HG02938 (cell line): Measurements from ENCODE around the gene DACH1.

Source experiments
- ATAC-seq: cut with Tn5 transposase; IDR thresholded peaks from one replicate; pipeline ENCODE4 v1.9.1; 2021; ENCODE audit warnings: mild to moderate bottlenecking, moderate library complexity; ENCODE audit not compliant: unreplicated experiment

DACH1 gene

DNA sequence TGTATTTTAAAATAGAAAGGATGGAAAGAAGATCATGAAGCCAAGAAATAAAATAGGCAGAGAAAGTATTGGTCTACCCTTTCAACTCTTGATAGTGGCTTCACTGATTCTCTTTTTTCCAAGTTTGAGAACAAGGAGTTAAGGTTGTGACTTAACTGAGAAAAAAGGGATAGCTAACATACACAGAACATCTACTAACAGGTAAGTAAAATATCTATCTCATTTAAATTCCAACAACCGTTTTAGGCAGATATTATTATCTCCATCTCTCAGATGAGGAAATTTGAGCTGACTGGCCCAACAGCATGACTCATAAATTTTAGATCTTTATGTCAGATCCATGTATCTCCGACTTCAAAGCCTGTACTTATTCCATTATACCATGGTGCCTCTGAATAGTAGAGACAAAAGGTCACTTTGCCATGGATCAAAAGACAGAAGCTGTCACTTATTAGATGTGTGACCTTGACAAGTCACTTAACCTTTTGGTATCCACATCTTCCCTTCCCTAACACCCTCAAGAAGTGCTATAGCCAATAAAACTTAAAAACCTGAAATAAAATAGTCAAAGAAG lies 152.1 kb downstream of the DACH1 start:
- no peak for ATAC-seq

DNA sequence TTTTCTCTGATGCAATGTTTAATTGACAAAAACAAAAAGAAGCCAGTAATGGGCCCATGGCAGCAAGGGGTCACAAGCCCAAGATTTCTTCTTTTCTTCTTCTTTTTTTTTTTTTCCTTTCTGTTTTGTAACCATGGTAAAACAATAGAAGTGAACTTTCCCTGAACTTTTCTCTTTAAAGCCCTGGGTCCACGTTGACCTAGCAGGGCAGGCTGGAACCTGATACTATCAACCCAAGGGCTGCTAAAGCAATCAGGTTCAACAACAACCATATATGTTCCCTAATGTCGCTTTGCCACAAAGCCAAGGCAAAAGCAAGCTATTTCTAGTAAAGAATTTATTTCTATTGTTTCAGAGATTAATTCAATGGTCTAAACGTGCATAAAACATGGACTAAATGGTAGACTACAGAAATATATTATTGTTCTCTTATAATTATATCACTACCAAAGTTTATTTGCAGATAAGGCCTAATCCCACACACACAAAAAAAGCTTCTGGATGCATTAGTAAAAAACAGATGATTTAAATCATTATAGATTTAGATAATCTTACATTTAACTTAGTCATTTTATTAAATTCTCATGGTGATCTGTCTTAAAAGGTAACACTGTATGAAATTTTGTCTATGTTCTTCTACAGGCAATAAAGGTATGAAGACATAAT lies 153.9 kb downstream of the DACH1 start:
- no peak for ATAC-seq

DNA sequence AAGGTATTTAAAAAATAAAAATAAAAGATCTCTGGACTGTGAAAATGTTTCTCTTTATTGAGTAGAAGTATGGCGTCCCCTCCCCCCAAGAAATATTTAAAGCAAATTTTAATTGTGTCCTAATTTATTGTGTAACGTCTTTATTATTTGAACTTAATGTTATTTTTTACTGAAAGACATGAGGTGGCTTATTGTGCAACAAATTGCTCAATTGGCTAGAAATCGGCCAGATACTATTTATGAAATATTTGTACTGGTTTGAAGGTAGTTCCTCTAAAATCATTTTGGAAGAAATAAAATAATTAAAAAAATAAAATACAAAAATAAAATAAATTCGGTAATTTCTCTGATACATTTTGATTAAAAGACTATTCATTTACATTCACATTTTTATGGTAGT lies 162.3 kb downstream of the DACH1 start:
- ATAC-seq: no peak

DNA sequence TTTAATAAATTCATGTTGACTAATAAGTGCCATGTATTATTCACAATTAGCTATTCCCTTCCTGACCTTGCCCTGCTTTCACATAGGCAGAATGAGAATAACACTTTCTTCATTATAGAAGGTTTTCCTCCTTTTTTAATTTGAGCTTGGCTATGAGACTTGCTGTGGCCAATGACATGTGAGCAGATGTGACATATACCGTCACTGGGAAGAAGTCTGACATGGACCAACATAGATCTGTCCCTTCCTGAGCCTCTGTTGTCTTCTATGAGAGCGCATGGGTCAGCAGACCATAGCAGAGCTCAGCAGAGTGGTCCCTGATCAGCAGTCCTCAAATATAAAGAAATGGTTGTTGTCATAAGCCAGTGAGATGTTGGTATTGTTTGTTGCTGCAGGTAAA lies 163.9 kb downstream of the DACH1 start:
- no peak for ATAC-seq

DNA sequence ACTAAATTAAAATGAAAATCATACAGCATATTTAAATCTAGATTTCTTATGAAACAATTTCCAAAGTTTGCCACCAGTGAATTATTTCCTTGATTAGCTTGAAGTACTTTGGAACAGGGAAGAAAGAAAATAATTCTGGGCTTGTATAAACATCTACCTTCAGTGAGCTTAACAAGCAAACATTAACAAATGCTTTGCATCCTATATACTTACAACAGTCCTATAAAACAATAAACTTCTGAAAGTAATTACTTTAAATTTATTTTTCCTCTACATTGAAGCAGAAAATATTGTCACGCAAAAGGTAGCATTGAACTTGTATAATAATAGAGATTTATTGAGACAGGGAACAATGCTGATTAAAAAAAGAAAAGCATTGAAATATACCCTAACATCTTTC lies 164.8 kb downstream of the DACH1 start:
- no peak for ATAC-seq

DNA sequence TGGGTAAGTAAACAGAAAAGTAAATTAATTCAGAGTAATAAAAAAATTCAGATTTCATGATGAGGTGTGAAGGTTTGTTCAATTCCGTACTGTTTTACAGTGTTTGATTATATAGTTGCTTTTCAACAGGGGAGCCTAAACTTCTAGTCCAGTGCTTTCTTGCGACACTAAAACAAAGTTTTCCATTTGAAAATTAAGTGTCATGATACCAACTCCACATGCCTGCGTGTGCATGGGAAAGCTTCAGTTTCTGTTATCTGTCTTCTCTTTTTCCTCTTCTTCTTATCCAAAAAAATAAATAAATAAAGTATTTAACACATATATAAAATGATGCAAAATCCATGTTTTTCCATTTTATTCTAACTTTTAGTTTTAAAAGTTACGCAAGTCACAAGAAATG lies 165.3 kb downstream of the DACH1 start:
- ATAC-seq: no peak

DNA sequence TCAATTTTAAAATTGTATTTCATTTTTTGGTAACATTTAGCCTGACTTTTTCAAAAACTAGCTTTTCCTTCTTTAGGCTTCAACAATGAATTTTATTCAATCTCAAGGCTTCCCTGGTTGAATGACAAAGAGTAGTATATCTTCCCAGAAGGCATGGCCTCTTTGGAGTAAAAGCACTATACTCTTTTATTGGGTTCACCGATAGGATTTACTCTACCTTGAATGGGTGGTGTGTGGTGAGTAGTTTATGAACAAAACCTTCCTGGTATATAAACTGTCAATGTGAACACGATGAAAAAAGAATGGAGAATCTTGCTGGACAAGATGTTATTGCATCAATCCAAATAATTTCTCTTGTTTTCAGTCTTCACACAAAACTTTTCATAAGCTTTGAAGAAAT lies 167.7 kb downstream of the DACH1 start:
- ATAC-seq: no peak

DNA sequence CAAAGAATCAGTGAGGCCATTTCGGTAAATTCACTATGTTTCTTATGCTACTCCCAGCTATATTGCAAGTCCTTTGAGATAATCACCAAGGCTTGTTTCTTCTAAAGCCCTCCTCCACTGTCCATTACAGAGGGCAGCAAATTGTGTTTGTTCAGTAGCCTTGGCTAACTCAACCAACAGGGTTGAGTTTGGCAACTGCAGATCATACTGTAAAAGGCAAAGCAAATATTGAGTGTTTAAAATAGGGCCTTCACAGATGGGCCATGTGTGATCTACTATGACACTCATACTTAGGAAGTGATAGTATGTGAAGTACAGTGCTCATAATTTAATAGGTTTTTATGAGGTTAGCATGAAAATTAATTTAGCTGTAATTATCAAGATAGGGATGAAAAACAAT lies 171.3 kb downstream of the DACH1 start:
- no peak for ATAC-seq

DNA sequence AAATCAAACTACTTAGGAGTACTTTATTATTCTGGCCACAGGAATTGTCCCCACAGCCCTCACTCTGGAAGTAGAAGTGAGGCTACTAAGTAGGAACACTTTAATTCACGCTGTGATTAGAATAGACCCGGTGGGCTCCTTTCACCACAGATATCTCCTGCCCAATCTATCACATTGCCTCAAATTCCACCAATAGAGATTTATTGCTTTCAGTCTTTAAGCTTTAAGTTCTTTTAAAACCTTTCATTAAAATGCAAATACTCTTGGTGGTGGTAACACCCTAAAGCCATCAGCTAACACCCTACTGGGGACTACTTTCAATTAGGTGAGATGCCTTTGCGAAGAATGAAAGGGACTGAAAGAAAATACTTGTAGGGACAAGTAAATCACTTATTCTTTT lies 181.9 kb downstream of the DACH1 start:
- ATAC-seq: no peak

DNA sequence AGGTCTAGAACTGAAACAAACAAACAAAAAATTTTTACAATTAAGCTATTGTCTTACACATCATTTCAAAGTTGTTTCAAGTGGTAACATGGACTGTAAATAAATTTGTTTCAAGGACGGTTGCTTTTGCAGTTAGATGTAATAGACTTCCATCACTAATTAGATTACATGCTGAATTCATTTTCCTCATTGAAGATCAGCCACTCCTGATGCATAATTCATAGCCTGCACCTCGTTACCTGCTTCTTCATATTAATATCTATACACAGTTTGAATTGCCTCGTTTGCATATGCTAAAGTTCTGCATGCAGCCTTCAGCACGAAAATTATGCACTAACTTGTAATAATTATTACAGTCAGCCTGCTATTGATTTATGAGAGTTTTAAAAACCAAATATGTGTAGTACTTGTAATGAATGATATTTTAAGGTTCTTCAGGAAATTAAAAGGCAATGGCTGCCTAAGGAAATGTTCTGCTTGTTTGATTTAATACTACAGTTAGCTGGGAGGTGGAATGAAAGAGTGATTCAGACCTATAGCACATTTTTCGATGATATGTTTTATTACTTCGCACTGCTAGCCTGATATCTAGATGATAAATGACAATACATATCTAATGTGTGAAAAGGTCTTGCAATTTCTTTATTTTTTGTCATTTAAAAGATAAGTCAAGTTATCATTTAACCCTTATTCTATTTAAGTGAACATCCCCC lies 184.9 kb downstream of the DACH1 start:
- ATAC-seq: no peak

DNA sequence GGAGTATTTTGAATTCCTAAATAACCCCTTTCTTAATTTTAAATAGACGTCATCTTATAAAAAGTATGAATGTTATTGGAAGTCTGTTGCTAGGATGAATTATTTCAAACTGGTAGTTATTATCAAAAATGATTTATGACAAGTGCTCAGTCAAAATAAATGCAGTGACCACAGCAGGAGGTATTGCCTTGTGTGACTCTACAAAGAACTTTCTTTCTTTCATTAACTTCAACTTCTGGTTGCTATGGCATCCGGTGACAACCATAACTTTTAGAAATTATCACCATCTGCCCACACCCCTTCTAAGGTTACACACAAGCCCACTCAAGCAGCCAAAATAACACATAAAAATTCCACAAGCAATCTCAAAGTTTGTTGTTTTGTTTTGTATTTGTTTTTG lies 189.9 kb downstream of the DACH1 start:
- no peak for ATAC-seq

DNA sequence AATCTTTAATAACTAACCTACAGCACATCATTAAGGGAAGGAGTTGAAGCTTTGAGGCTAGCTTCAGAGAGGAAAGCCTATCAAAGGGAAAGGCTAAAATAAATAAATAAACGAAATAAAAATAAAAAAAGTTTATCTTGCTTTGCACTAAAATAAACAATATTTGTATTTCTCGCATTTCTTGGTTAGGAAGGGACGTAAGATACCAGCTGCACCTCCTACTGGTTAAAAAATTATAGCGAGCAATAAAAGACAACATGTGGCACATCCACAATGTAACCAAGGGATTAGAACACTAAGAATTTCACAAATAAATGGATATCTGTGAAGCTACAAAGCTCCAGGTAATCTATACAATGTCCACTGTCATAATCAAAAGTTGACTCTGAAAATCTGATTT lies 194.5 kb downstream of the DACH1 start:
- no peak for ATAC-seq

DNA sequence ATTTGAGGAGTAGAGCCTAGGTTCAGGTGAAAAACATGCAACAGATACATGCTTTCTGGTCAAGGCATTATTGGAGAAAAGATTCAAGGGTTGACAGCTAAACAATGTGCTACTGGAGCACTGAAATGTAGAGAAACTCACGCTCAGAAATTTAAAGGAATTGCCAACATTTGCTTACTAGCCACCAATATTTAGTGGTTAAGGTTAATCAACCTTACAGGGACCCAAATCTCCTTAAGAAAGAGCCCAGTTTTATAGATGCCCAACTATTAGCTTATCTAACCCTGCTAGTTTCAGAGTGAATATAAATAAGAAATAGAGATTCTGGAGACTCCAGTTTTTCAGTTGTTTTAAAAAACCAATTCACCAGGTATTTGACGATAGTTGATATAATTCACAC lies 203.6 kb downstream of the DACH1 start:
- no peak for ATAC-seq

DNA sequence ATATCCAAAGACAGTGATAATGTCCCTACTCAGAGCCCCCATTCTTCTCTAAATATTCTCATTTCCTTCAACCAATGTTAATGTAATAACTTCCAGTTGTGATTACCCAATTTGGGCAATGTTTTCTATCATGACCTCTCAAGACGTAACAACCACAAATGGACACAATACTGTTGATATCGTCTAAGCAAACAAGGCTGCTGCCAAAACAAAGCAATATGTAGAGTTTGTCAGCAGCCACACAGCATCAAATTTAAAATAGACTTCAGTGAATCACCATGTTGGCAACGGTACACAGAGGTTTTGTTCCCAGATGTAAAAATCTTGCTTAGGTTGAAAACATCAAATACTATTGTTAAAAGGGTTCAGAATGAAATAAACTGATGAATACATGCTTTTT lies 205.1 kb downstream of the DACH1 start:
- no peak for ATAC-seq

DNA sequence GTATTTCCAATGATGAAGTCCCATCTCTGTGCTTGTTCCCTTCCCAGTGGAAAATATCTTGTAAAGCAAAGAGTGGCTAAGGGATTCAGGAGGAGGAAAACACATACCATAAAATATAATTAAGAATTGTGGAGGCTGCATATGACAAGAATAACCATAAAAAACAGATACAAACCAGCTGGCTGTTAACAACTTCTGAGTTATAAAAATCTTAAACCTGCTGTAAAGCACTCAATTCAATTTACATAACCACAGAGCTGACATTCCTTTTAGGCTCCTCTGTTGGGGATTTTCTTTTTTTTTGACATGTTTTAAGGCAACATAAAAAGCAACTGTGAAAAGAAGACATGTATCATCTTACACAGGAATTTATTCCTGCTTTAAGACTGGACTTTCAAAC lies 207.6 kb downstream of the DACH1 start:
- ATAC-seq: no peak

DNA sequence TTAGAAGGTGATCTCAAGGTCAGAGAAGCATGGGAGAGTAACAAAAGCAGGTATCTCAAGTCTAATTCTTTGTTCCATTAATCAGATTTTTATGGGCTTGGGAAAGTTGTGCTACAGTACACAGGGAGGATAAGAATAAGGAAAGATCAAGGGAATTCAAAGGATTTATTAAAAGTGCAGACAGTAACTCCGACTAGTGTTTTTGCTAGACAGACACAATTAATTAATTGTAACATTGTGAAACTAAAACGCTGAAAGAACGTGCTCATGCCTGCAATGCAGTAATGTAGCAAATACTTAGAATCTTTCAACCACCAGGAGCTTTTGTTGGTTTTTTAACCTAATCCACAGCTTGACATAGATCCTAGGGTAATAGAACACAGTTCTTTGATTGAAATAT lies 221.5 kb downstream of the DACH1 start:
- no peak for ATAC-seq

DNA sequence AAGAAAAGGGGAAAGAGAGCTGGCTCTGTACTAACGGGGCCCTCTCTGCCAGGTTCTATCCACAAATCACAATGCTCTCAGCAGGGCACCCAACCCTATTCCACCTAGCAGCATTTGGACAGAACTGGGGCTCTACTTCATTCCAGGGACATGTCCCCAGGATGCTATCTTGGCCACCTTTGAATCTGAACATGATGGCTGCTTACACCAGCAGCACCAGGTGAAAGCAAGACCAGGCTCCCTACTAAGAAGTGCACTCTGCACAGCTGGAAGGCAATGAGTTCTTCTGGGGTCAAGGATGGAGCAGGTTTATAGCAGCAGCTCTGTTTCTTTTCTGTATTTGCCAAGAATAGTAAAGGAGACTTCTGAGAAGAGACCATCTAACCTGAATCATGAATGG lies 222.4 kb downstream of the DACH1 start:
- no peak for ATAC-seq

DNA sequence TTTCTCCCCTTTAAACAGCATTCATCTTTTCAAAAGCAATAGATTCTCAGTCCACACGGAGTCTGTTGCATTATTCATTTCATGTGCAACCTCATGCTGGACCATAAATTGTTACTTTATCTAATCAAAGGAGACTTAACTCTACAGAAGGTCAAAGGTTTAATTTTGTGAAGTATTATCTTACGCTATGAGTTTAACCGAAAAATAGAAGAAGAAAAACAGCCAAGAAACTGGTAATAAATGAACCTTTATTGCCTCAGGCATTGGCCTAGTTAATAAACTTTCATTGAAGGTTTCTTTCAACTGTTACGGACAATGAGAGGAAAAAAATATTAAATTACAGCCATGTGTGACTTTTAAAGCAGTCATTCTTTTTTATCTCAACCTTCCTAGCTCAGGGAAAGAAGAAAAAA lies 223.6 kb downstream of the DACH1 start:
- no peak for ATAC-seq

DNA sequence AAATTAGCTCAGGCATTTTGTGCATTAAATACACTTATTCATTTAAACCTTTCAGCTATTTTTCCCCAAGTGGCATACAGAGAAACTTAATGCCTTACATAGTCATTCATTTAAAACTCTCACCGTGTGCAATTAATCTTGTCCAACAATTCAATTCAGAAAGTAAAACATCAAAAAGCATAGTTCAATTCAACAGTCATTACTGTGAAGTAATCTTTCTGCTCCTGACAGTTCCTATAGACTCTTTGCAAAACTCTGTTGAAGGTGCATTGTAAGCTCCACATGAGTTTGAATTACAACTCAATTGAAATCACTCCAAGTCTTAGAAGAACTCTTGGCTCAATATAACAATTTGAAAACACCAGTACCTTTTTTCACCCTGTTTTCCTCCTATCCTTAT lies 228.3 kb downstream of the DACH1 start:
- no peak for ATAC-seq

DNA sequence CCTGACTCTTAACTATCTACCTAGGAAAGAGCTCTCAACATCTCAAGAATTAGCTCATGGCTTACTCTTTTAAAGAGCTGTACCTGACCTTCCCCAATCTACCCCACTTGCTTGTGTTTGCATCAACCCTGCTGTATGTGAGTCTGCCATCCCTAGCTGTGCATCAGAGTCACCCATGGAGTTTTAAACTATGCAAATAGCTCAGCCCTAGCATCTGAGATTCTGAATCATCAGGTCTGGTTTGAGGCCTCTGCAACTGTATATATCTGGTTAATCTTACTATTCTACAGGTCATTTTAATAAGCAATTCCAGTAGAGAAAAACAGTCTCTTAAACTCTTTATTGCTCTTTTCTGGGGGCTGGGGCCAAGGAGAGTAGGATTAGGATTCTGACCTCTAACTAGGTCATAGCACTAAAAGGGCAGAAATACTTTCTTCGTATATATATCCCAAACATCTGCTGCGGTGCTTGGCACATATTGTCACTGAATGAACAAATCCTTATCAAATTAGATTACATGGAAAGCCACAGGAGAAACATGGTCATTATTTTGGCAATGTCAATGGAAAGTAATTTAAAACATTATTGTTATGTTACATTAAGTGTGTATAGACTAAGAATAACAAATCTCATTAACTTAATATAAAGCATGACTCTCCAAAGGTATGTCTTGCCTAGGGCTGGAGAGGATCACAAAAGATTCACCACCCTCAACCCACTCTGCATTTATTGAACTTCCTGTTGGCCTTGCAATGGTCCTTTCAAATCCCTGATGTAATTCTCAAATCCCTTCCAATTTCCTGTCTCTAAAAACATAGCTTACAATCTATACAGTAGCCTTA lies 232.2 kb downstream of the DACH1 start:
- no peak for ATAC-seq

DNA sequence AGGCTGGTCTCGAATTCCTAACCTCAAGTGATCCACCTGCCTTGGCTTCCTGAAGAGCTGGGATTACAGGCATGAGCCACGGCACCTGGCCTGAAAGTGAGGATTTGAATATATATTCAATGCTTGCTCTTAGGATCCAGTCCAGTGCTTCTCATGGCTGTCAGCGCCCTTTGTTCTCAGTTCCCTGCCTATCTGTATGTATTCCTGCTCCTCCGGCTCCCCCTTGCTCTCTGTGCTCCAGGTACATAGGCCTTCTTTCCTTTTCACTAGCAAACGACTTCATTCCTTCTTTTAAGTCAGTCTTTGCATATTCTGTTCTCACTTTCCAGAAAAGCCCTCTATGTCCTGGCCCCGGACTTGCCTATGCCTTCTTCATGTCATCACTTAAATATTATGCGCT lies 232.8 kb downstream of the DACH1 start:
- no peak for ATAC-seq

DNA sequence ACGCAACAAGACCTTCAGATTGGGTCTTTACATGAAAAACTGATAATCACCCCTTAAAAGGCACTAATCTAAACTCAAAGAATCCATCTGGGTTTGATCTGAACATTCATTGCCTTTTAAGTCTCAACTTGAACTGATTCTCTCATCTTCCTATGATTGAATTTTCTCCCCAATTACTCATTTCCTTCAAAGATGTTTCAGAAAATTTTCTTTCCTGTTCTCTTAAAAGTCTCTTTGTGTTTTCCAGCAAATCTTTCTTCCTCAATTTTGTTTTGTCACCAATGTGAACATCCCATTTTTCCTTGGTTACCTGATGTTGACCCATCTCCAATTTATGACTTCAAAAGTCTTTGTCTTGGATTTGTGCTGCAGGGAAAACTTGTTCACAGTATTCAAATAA lies 234.3 kb downstream of the DACH1 start:
- no peak for ATAC-seq
